NCI-H1105 treated with DMSO at 0.1 percent for 48 hours (cell line): ENCODE measurements around the gene CLEC16A.
"Not testable (repeated sequence)": the region's sequence is repeated elsewhere in the genome, so short reads cannot be mapped to it uniquely, and the experiment has no call there.

Source experiments
- DNase-seq: peaks from one replicate; lab custom pipeline; 2025; lab: John Stamatoyannopoulos, UW

Gene CLEC16A

GRCh38 chr16:10944249-10945064 is at the start of gene CLEC16A:
Gene CLEC16A, plus strand, starts transcription at chr16:10944564. Its CDS starts 154 bp downstream, at chr16:10944718.
- DNase-seq = peak; percentile 89

- no peak for DNase-seq
Measured at GRCh38 chr16:10895053-10895946, 49.1 kb upstream of the CLEC16A start.

GRCh38 chr16:10896165-10896564 is 48.2 kb upstream of the CLEC16A start:
- no peak for DNase-seq

- DNase-seq = no peak
Measured at GRCh38 chr16:10896723-10897122, 47.6 kb upstream of the CLEC16A start.

- DNase-seq = no peak
Measured at GRCh38 chr16:10897134-10897533, 47.2 kb upstream of the CLEC16A start.

- DNase-seq = no peak
Measured at GRCh38 chr16:10902999-10903398, 41.4 kb upstream of the CLEC16A start.

GRCh38 chr16:10906482-10906881 is 37.9 kb upstream of the CLEC16A start:
- DNase-seq = no peak

GRCh38 chr16:10906914-10907756 is 37.2 kb upstream of the CLEC16A start:
- no peak for DNase-seq

GRCh38 chr16:10907757-10908045 is 36.7 kb upstream of the CLEC16A start:
- no peak for DNase-seq

GRCh38 chr16:10911267-10911666 is 33.1 kb upstream of the CLEC16A start:
- no peak for DNase-seq

GRCh38 chr16:10916534-10916933 is 27.8 kb upstream of the CLEC16A start:
- no peak for DNase-seq

- DNase-seq = peak; percentile 56
Measured at GRCh38 chr16:10918294-10919002, 25.9 kb upstream of the CLEC16A start.

GRCh38 chr16:10919003-10919351 is 25.4 kb upstream of the CLEC16A start:
- DNase-seq = no peak

- DNase-seq = no peak
Measured at GRCh38 chr16:10920726-10921427, 23.5 kb upstream of the CLEC16A start.

- no peak for DNase-seq
Measured at GRCh38 chr16:10921536-10922327, 22.6 kb upstream of the CLEC16A start.

GRCh38 chr16:10922328-10923145 is 21.8 kb upstream of the CLEC16A start:
- no peak for DNase-seq

- no peak for DNase-seq
Measured at GRCh38 chr16:10923146-10923649, 21.2 kb upstream of the CLEC16A start.

- no peak for DNase-seq
Measured at GRCh38 chr16:10923650-10924214, 20.6 kb upstream of the CLEC16A start.

- DNase-seq = not testable (repeated sequence)
Measured at GRCh38 chr16:10925285-10925684, 19.1 kb upstream of the CLEC16A start.
